GM13976 (cell line): ENCODE measurements around the gene HIP1R.

Experiments
- DNase-seq: peaks from one replicate; pipeline ENCODE4 v3.0.0; 2012; ENCODE audit warnings: low spot score
- CTCF ChIP-seq: IDR thresholded peaks from 2 replicates; pipeline ENCODE4 v1.5.1; 2012; ENCODE audit warnings: borderline replicate concordance, mild to moderate bottlenecking; ENCODE audit not compliant: insufficient read depth; ENCODE audit errors: extremely low read depth, missing control alignments, control extremely low read depth
- in situ Hi-C: fragments of 300-500 bp; cut with MboI; formaldehyde crosslinking; loops from one replicate; pipeline ENCODE4 v1.12.0; 2022; ENCODE audit warnings: low sequenced_read_pairs, mixed read lengths, inconsistent platforms; ENCODE audit not compliant: unreplicated experiment

HIP1R gene

GRCh38 chr12:122860854-122861586 lies 25.8 kb downstream of the HIP1R start:
- peak; percentile 7 for TF ChIP-seq CTCF
- in situ Hi-C loops = loop anchor here (25.0 kb wide), 1 partner anchor 376 kb away; the partner anchor contains the start of genes MPHOSPH9 and MTRFR
- no peak for DNase-seq

- no peak for TF ChIP-seq CTCF
- in situ Hi-C loops = loop anchor here (25.0 kb wide), 1 partner anchor 376 kb away; the partner anchor contains the start of genes MPHOSPH9 and MTRFR
- no peak for DNase-seq
Measured at GRCh38 chr12:122861587-122861970, 26.3 kb downstream of the HIP1R start.

- DNase-seq = no peak
- in situ Hi-C loops = loop anchor here (25.0 kb wide), 1 partner anchor 375 kb away; the partner anchor contains the start of genes MPHOSPH9 and MTRFR
- no peak for TF ChIP-seq CTCF
Measured at GRCh38 chr12:122862110-122862634, 26.9 kb downstream of the HIP1R start.

- DNase-seq = no peak
- in situ Hi-C loops = loop anchor here (25.0 kb wide), 1 partner anchor 374 kb away; the partner anchor contains the start of genes MPHOSPH9 and MTRFR
- TF ChIP-seq CTCF = no peak
Measured at GRCh38 chr12:122862872-122863701, 27.8 kb downstream of the HIP1R start.

- in situ Hi-C loops = loop anchor here (25.0 kb wide), 1 partner anchor 372 kb away; the partner anchor contains the start of genes MPHOSPH9 and MTRFR
- no peak for DNase-seq
- TF ChIP-seq CTCF = no peak
Measured at GRCh38 chr12:122864894-122865253, 29.6 kb downstream of the HIP1R start.
